SK-N-MC (cell line): ENCODE data around the gene NDUFAF5.

Experiments
- DNase-seq: peaks from one replicate; pipeline ENCODE4 v3.0.0-alpha.2; 2011; ENCODE audit warnings: low read depth, low spot score
- H3K27ac ChIP-seq: fragments of 200-600 bp; sonication (generic); 2 replicates; pipeline ENCODE4 v1.5.1; 2016; ENCODE audit warnings: mixed run types
- H3K36me3 ChIP-seq: fragments of 200-600 bp; sonication (generic); 2 replicates; pipeline ENCODE4 v1.6.1; 2017; ENCODE audit warnings: antibody characterized with exemption, low read length, mixed read lengths; ENCODE audit not compliant: insufficient read depth
- H3K4me3 ChIP-seq: fragments of 200-600 bp; sonication (generic); 2 replicates; pipeline ENCODE4 v1.5.1; 2016
- H3K9ac ChIP-seq: fragments of 200-600 bp; sonication (generic); 2 replicates; pipeline ENCODE4 v1.8.0; 2017; ENCODE audit warnings: mixed run types, mixed read lengths; ENCODE audit not compliant: insufficient read length
- H3K9me3 ChIP-seq: fragments of 200-600 bp; sonication (generic); 2 replicates; pipeline ENCODE4 v1.6.1; 2017; ENCODE audit warnings: low read depth, mild to moderate bottlenecking, antibody characterized with exemption, low read length, moderate library complexity, mixed read lengths
- EZH2 ChIP-seq: fragments of 200-600 bp; sonication (generic); IDR thresholded peaks from one replicate; pipeline ENCODE4 v1.6.1; 2017; ENCODE audit warnings: antibody characterized with exemption
- FOXP2 ChIP-seq: optimal IDR thresholded peaks from 2 replicates; pipeline ENCODE3; 2011; ENCODE audit warnings: mild to moderate bottlenecking, moderate library complexity; ENCODE audit not compliant: insufficient read depth; ENCODE audit errors: extremely low read length, control extremely low read depth
- POLR2AphosphoS5 ChIP-seq: IDR thresholded peaks from 2 replicates; pipeline ENCODE4 v1.6.1; 2012; ENCODE audit warnings: mild to moderate bottlenecking, low read depth, low read length, borderline replicate concordance

Gene NDUFAF5

GRCh38 chr20:13770141-13770540 is 14.7 kb upstream of the NDUFAF5 start:
- Histone ChIP-seq H3K4me3 (no peak overlapping the region), H3K36me3 (peaks cover 96% of the 10 kb centered on the region), H3K9me3 (peaks cover 14% of the 10 kb centered on the region; the same call in 1 of the 2 replicates), H3K9ac (no peak overlapping the region), H3K27ac (no peak overlapping the region)
- TF ChIP-seq FOXP2 (no peak), EZH2 (no peak), POLR2AphosphoS5 (no peak)
- DNase-seq = no peak

DNA sequence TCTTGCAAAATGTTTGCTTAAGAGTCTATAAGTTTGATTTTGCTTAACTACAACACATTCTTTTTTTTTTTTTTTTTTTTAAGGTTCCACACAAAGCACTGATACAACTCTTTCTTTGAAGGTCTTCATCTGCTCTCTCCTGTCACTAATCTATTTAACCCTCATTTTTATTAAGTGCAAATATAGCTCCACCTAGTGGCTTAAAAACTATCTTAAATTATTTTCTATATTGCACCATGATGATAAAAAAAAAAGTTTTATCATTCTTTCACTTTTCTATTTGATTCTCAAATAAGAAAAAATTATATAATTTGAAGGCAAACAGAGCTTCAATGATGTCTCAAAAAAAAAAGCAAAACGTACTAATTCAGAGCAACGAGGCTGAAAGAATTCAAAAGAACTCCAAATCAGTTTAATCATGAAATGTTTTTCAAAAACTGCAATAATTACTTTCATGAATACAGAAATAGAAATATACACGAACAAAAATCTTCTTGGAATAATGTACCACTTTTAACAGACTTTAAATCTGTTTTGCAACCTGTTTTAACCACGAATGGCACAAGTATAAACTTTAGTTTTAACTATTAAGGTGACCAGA is 12.9 kb upstream of the NDUFAF5 start:
- peaks cover 96% of the 10 kb centered on the region for H3K36me3 ChIP-seq
- peak overlapping the region; percentile 37; the same call in 1 of the 2 replicates for H3K27ac ChIP-seq
- H3K9ac ChIP-seq = no peak overlapping the region

DNA sequence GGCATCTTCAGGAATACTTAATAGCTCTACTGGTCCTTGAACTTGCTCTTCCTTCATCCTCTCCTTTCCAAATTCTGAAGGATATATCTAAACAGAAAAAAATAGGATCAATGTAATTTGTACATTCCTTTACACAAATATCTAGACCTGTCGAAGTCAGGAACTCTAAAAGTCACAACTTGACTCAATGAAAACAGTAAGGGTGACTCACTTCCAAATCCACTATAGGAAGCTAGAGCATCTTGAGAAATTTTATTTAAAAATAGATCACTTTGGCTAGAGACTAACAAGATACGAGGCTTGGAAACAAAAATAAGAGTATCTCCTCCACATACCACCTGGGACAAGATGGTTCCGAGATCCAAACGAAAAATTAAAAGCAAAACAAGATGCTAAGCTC is 12.3 kb upstream of the NDUFAF5 start:
- Histone ChIP-seq H3K36me3 (peaks cover 96% of the 10 kb centered on the region), H3K9ac (no peak overlapping the region), H3K4me3 (no peak overlapping the region), H3K27ac (peak overlapping the region; percentile 37; the same call in 1 of the 2 replicates), H3K9me3 (0 out of 2 replicates have a peak, but pooled peaks cover under 1% of the 10 kb centered on the region)
- no peak for DNase-seq
- TF ChIP-seq EZH2 (no peak), POLR2AphosphoS5 (no peak), FOXP2 (no peak)

More for the DNA sequence above, 12.9 kb upstream of the NDUFAF5 start:
- no peak for TF ChIP-seq FOXP2
- no peak for TF ChIP-seq EZH2
- no peak for TF ChIP-seq POLR2AphosphoS5
- no peak overlapping the region for H3K4me3 ChIP-seq
- peak; percentile 6 for DNase-seq
- peaks cover 6% of the 10 kb centered on the region; the same call in 1 of the 2 replicates for H3K9me3 ChIP-seq

DNA sequence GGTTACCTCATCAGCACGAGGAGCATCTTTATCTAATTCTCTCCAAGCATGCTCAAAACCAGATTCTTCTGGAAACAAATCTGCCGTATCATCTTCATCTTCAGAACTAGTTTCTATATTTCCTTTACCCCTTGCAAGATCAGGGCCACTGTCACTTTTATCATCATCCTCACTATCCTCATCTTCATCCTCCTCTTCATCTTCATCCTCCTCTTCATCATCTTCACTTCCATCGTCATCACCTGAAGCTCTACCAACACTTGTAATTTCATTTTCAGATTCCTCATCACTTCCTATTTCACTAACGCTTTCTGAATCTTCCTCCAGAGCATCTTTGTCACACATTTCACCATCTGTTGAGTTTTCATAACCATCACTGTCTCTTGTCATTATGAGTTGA is 9.0 kb upstream of the NDUFAF5 start:
- Histone ChIP-seq H3K27ac (no peak overlapping the region), H3K4me3 (no peak overlapping the region), H3K9me3 (no peaks in the 10 kb centered on the region), H3K9ac (no peak overlapping the region), H3K36me3 (peaks cover 93% of the 10 kb centered on the region)
- no peak for DNase-seq
- TF ChIP-seq POLR2AphosphoS5 = no peak
- TF ChIP-seq EZH2 = no peak
- no peak for TF ChIP-seq FOXP2

GRCh38 chr20:13777171-13777601 is 7.6 kb upstream of the NDUFAF5 start:
- Histone ChIP-seq H3K9me3 (no peaks in the 10 kb centered on the region), H3K4me3 (no peak overlapping the region), H3K9ac (no peak overlapping the region), H3K36me3 (peaks cover 92% of the 10 kb centered on the region), H3K27ac (no peak overlapping the region)
- DNase-seq = no peak
- no peak for TF ChIP-seq EZH2
- TF ChIP-seq POLR2AphosphoS5 = no peak
- TF ChIP-seq FOXP2 = no peak

GRCh38 chr20:13778827-13779226 is 6.0 kb upstream of the NDUFAF5 start:
- no peak for DNase-seq
- Histone ChIP-seq H3K9ac (no peak overlapping the region), H3K27ac (no peak overlapping the region), H3K36me3 (peaks cover 86% of the 10 kb centered on the region), H3K4me3 (no peak overlapping the region), H3K9me3 (no peaks in the 10 kb centered on the region)
- TF ChIP-seq EZH2 (no peak), POLR2AphosphoS5 (no peak), FOXP2 (no peak)

- no peaks in the 10 kb centered on the region for H3K9me3 ChIP-seq
- peak overlapping the region; percentile 89 for H3K9ac ChIP-seq
- peaks cover 58% of the 10 kb centered on the region for H3K36me3 ChIP-seq
- no peak for DNase-seq
- no peak overlapping the region for H3K27ac ChIP-seq
- TF ChIP-seq POLR2AphosphoS5 (no peak), EZH2 (no peak), FOXP2 (no peak)
- H3K4me3 ChIP-seq = peak overlapping the region; percentile 91
These were observed 1.3 kb upstream of the NDUFAF5 start for GRCh38 chr20:13783528-13783927.

- no peaks in the 10 kb centered on the region for H3K9me3 ChIP-seq
- no peak overlapping the region for H3K27ac ChIP-seq
- H3K4me3 ChIP-seq = peak overlapping the region; percentile 91
- peaks cover 58% of the 10 kb centered on the region for H3K36me3 ChIP-seq
- TF ChIP-seq POLR2AphosphoS5 = peak; percentile 95; the same call in 1 of the 2 replicates
- TF ChIP-seq EZH2 = no peak
- TF ChIP-seq FOXP2 = peak; percentile 89
- H3K9ac ChIP-seq = peak overlapping the region; percentile 89
- no peak for DNase-seq
These were observed 446 bp upstream of the NDUFAF5 start for GRCh38 chr20:13784271-13784892.

GRCh38 chr20:13786143-13786828 is 1.5 kb downstream of the NDUFAF5 start:
- no peak overlapping the region for H3K27ac ChIP-seq
- peaks cover 60% of the 10 kb centered on the region for H3K36me3 ChIP-seq
- DNase-seq = no peak
- no peak for TF ChIP-seq EZH2
- no peak for TF ChIP-seq FOXP2
- no peak for TF ChIP-seq POLR2AphosphoS5
- H3K9ac ChIP-seq = peak overlapping the region; percentile 89
- H3K9me3 ChIP-seq = no peaks in the 10 kb centered on the region
- H3K4me3 ChIP-seq = peak overlapping the region; percentile 91
